SK-N-SH treated with all-trans-retinoic acid at 6 μM for 48 hours (cell line): ENCODE data around the gene PBX4.

Source experiments
- ATAC-seq: fragments of 200-7000 bp; cut with Tn5 transposase; 3 replicates; pipeline ENCODE4 v1.9.1; 2020; ENCODE audit warnings: mild to moderate bottlenecking, moderate library complexity
- ARNTL ChIP-seq: fragments of 450-650 bp; formaldehyde crosslinking; IDR thresholded peaks from 2 replicates; pipeline ENCODE4 v1.5.0; 2020; ENCODE audit warnings: low read depth, mild to moderate bottlenecking, moderate library complexity, borderline replicate concordance
- BACH2 ChIP-seq: fragments of 250-450 bp; sonication (Bioruptor Pico); IDR thresholded peaks from 2 replicates; pipeline ENCODE4 v1.9.0; 2021; ENCODE audit warnings: mild to moderate bottlenecking, borderline replicate concordance
- CSDC2 ChIP-seq: fragments of 250-450 bp; sonication (Bioruptor Pico); IDR thresholded peaks from 2 replicates; pipeline ENCODE4 v1.5.0; 2020; ENCODE audit warnings: mild to moderate bottlenecking, moderate library complexity
- GLIS3 ChIP-seq: fragments of 250-450 bp; sonication (Bioruptor Pico); IDR thresholded peaks from 2 replicates; pipeline ENCODE4 v1.5.0; 2020; ENCODE audit warnings: mild to moderate bottlenecking, moderate library complexity
- OSR1 ChIP-seq: fragments of 250-450 bp; sonication (Bioruptor Pico); IDR thresholded peaks from 2 replicates; pipeline ENCODE4 v1.8.0; 2022; ENCODE audit warnings: moderate library complexity, mild to moderate bottlenecking, inconsistent platforms
- PATZ1 ChIP-seq: fragments of 250-450 bp; sonication (Bioruptor Pico); IDR thresholded peaks from 2 replicates; pipeline ENCODE4 v1.8.0; 2020; ENCODE audit warnings: mild to moderate bottlenecking, moderate library complexity, borderline replicate concordance
- PPARA ChIP-seq: fragments of 250-450 bp; sonication (Bioruptor Pico); IDR thresholded peaks from 2 replicates; pipeline ENCODE4 v1.5.0; 2020; ENCODE audit warnings: mild to moderate bottlenecking, borderline replicate concordance
- RARB ChIP-seq: fragments of 250-450 bp; sonication (Bioruptor Pico); IDR thresholded peaks from 2 replicates; pipeline ENCODE4 v1.8.0; 2021; ENCODE audit warnings: mild to moderate bottlenecking, moderate library complexity
- SNAI2 ChIP-seq: fragments of 250-450 bp; sonication (Bioruptor Pico); IDR thresholded peaks from 2 replicates; pipeline ENCODE4 v1.5.0; 2020; ENCODE audit warnings: mild to moderate bottlenecking, moderate library complexity
- TCF4 ChIP-seq: fragments of 250-450 bp; sonication (Bioruptor Pico); IDR thresholded peaks from 2 replicates; pipeline ENCODE4 v1.8.0; 2021; ENCODE audit warnings: mild to moderate bottlenecking, moderate library complexity, borderline replicate concordance
- TOX ChIP-seq: fragments of 250-450 bp; sonication (Bioruptor Pico); IDR thresholded peaks from 2 replicates; pipeline ENCODE4 v1.8.0; 2021; ENCODE audit warnings: mild to moderate bottlenecking, moderate library complexity, borderline replicate concordance
- ZC3H10 ChIP-seq: fragments of 250-450 bp; sonication (Bioruptor Pico); IDR thresholded peaks from 2 replicates; pipeline ENCODE4 v1.5.1; 2021; ENCODE audit warnings: mild to moderate bottlenecking, moderate library complexity
- ZNF565 ChIP-seq: fragments of 450-650 bp; formaldehyde crosslinking; conservative IDR thresholded peaks from 2 replicates; pipeline ENCODE4 v1.5.0; 2020; ENCODE audit warnings: low read depth, mild to moderate bottlenecking, moderate library complexity
- ZNF70 ChIP-seq: fragments of 450-650 bp; formaldehyde crosslinking; IDR thresholded peaks from 2 replicates; pipeline ENCODE4 v1.5.0; 2020; ENCODE audit warnings: mild to moderate bottlenecking, moderate library complexity
- ZNF8 ChIP-seq: fragments of 450-650 bp; formaldehyde crosslinking; IDR thresholded peaks from 2 replicates; pipeline ENCODE4 v1.5.0; 2020; ENCODE audit warnings: mild to moderate bottlenecking, moderate library complexity
- TF ChIP-seq, protein P1 (sequence below): fragments of 250-450 bp; sonication (Bioruptor Pico); IDR thresholded peaks from 2 replicates; pipeline ENCODE4 v1.5.0; 2020; ENCODE audit warnings: mild to moderate bottlenecking, moderate library complexity
- TF ChIP-seq, protein P2 (sequence below): fragments of 250-450 bp; sonication (Bioruptor Pico); IDR thresholded peaks from 2 replicates; pipeline ENCODE4 v1.5.1; 2020; ENCODE audit warnings: low read depth, mild to moderate bottlenecking, moderate library complexity

PBX4 gene

DNA sequence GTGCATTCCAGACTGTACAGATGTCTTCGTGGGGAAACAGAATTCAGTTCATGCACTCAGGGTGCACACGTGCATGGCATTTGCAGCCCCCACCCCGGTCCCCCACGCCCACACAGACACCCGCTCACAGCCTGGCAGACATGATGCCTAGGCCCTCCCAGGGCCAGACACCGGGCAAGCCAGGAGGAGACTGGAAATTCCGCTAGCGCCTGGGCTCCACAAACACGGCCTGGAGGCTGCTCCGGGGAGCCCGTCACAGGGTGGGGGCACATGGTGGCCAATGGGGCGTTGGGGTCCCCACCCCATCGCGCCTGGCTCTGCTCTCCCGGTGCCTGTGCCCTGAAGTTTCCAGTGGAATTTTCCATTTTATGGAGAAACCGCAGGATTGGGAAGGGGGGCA lies 76.9 kb downstream of the PBX4 start:
- ATAC-seq, result no peak
- TF ChIP-seq ZNF70 (CRISPR knock-in tag) (no peak), ZC3H10 (no peak), ZNF8 (CRISPR knock-in tag) (no peak), TCF4 (no peak), TOX (CRISPR knock-in tag) (no peak), BACH2 (CRISPR knock-in tag) (no peak), PATZ1 (CRISPR knock-in tag) (no peak), PPARA (CRISPR knock-in tag) (no peak), GLIS3 (no peak), ARNTL (no peak), ZNF565 (CRISPR knock-in tag) (no peak), SNAI2 (CRISPR knock-in tag) (no peak), OSR1 (no peak), RARB (no peak)
- TF ChIP-seq, protein P1, sequence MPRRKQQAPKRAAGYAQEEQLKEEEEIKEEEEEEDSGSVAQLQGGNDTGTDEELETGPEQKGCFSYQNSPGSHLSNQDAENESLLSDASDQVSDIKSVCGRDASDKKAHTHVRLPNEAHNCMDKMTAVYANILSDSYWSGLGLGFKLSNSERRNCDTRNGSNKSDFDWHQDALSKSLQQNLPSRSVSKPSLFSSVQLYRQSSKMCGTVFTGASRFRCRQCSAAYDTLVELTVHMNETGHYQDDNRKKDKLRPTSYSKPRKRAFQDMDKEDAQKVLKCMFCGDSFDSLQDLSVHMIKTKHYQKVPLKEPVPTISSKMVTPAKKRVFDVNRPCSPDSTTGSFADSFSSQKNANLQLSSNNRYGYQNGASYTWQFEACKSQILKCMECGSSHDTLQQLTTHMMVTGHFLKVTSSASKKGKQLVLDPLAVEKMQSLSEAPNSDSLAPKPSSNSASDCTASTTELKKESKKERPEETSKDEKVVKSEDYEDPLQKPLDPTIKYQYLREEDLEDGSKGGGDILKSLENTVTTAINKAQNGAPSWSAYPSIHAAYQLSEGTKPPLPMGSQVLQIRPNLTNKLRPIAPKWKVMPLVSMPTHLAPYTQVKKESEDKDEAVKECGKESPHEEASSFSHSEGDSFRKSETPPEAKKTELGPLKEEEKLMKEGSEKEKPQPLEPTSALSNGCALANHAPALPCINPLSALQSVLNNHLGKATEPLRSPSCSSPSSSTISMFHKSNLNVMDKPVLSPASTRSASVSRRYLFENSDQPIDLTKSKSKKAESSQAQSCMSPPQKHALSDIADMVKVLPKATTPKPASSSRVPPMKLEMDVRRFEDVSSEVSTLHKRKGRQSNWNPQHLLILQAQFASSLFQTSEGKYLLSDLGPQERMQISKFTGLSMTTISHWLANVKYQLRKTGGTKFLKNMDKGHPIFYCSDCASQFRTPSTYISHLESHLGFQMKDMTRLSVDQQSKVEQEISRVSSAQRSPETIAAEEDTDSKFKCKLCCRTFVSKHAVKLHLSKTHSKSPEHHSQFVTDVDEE (CRISPR knock-in tag), result no peak

DNA sequence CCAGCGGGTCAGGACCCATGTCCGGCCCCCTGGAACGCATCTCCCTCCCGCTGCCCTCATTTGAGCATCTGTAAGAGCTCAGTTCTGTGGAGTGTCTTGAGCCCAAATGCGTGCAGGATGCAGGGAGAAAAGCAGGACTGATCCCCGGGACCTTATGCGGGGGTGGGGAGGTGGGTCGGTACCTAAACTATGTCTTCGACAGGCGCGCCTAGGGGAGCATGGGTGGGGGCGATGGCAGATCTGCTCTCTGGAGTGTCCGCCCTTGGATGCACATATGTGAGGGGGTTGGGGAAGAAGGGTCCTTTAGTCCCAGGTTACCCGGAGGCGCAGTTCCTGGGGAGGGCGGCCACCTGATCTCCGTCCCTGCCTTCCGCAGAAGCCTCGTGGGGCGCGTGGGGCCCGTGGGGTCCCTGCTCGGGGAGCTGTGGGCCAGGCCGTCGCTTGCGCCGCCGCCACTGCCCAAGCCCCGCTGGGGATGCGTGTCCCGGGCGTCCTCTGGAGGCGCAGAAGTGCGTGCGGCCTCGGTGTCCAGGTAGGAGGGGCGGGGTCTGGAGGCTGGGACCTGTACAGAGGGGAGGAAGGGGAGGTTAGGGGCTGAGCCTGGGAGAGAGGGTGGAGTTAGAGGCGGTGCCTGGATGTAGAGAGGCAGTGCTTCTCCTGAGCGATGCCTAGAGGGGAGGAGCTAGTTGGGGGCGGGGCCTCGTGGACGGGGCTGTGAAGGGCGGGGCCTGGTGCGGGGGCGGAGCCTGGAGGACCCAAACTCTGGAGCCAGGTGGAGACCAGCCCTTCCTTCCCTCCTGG lies 77.6 kb downstream of the PBX4 start:
- TF ChIP-seq PATZ1 (CRISPR knock-in tag) (no peak), TOX (CRISPR knock-in tag) (no peak), CSDC2 (no peak), PPARA (CRISPR knock-in tag) (no peak), TCF4 (no peak)
- TF ChIP-seq, protein P1 (CRISPR knock-in tag), result no peak
- TF ChIP-seq, protein P2, sequence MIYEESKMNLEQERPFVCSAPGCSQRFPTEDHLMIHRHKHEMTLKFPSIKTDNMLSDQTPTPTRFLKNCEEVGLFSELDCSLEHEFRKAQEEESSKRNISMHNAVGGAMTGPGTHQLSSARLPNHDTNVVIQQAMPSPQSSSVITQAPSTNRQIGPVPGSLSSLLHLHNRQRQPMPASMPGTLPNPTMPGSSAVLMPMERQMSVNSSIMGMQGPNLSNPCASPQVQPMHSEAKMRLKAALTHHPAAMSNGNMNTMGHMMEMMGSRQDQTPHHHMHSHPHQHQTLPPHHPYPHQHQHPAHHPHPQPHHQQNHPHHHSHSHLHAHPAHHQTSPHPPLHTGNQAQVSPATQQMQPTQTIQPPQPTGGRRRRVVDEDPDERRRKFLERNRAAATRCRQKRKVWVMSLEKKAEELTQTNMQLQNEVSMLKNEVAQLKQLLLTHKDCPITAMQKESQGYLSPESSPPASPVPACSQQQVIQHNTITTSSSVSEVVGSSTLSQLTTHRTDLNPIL (CRISPR knock-in tag), result no peak
- TF ChIP-seq, all 23 proteins: peak for 0
- peak; percentile 80 for ATAC-seq

- ATAC-seq, result peak; percentile 4; the same call in 1 of the 3 replicates
- no peak for TF ChIP-seq TOX (CRISPR knock-in tag)
Observed at GRCh38 chr19:19540064-19540714, 78.3 kb downstream of the PBX4 start.
